A549 (cell line): Measurements from ENCODE around the gene SPEF1. TPM values are rescaled to one million over a fixed set of nuclear protein-coding genes. Genes with fewer than 3 reads are reported as not detected.

Experiments used
- ATAC-seq, 2 experiments: fragments of 200-7000 bp in 1 of 2; fragments of >200 bp in 1 of 2; cut with Nextera tagmentation in 1 of 2; cut with Tn5 transposase in 1 of 2; 3 replicates each; pipeline versions ENCODE4 v1.8.0 to v1.9.1; 2018 to 2020; ENCODE audit warnings: mild to moderate bottlenecking in 1 of 2, moderate library complexity in 1 of 2
- CTCF ChIA-PET: fragments of 300-600 bp; sonication (Branson Sonifier 250); formaldehyde crosslinking; extraction: SDS; loops from one replicate; lab custom pipeline; 2021; ENCODE audit warnings: antibody characterized with exemption, inconsistent platforms; lab: Yijun Ruan, JAX
- POLR2A ChIA-PET: fragments of 350-600 bp; formaldehyde crosslinking; extraction: SDS; loops from one replicate; lab custom pipeline; 2021; ENCODE audit warnings: antibody characterized with exemption, inconsistent platforms; lab: Yijun Ruan, JAX
- DNase-seq, 2 experiments: peaks; one replicate each; pipeline versions ENCODE4 v3.0.0 to v3.0.0-alpha.2; 2011 to 2016; ENCODE audit warnings: low read depth in 1 of 2, low spot score in 1 of 2
- FAIRE-seq: peaks from 2 replicates; lab custom pipeline; 2011; peaks lifted over from hg19 to GRCh38; lab: Jason Lieb, UNC
- H3K27ac ChIP-seq, 2 experiments: fragments of >200 bp; sonication (Bioruptor Twin); formaldehyde crosslinking; 3 replicates each; pipeline ENCODE4 v1.5.1; 2016 to 2017
- H3K4me1 ChIP-seq: fragments of >200 bp; sonication (Bioruptor Twin); formaldehyde crosslinking; 3 replicates; pipeline ENCODE4 v1.6.1; 2016
- H3K4me2 ChIP-seq: fragments of >200 bp; sonication (Bioruptor Twin); formaldehyde crosslinking; 3 replicates; pipeline ENCODE4 v1.6.1; 2016
- H3K4me3 ChIP-seq: fragments of >200 bp; sonication (Bioruptor Twin); formaldehyde crosslinking; 3 replicates; pipeline ENCODE4 v1.5.1; 2016
- H3K9me3 ChIP-seq: fragments of >200 bp; sonication (Bioruptor Twin); formaldehyde crosslinking; 3 replicates; pipeline ENCODE4 v1.6.1; 2016
- BHLHE40 ChIP-seq: IDR thresholded peaks from 2 replicates; pipeline ENCODE4 v1.6.1; 2012; ENCODE audit warnings: low read depth, low read length, inconsistent platforms
- EHMT2 ChIP-seq: fragments of 200-600 bp; sonication (generic); IDR thresholded peaks from 2 replicates; pipeline ENCODE4 v1.6.1; 2016; ENCODE audit warnings: antibody characterized with exemption, low read depth, mild to moderate bottlenecking, moderate library complexity
- ESRRA ChIP-seq: fragments of 150-350 bp; IDR thresholded peaks from 2 replicates; pipeline ENCODE4 v1.6.1; 2014; ENCODE audit warnings: mild to moderate bottlenecking, low read length, borderline replicate concordance
- FOSL2 ChIP-seq, 2 experiments: fragments of 450-650 bp in 1 of 2; fragments of >200 bp in 1 of 2; sonication (Bioruptor Twin) in 1 of 2; formaldehyde crosslinking; IDR thresholded peaks; 2 replicates each; pipeline versions ENCODE4 v1.5.0 to v1.6.1; 2016 to 2020; ENCODE audit warnings: mild to moderate bottlenecking in 1 of 2, moderate library complexity in 1 of 2
- HOXB5 ChIP-seq: fragments of 250-450 bp; sonication (Bioruptor Pico); IDR thresholded peaks from 2 replicates; pipeline ENCODE4 v1.5.0; 2020; ENCODE audit warnings: mild to moderate bottlenecking, moderate library complexity
- KDM1A ChIP-seq: fragments of 200-600 bp; sonication (generic); IDR thresholded peaks from 2 replicates; pipeline ENCODE4 v1.6.1; 2016; ENCODE audit warnings: low read depth, mild to moderate bottlenecking
- MYC ChIP-seq: IDR thresholded peaks from 2 replicates; pipeline ENCODE4 v1.6.1; 2012; ENCODE audit warnings: mild to moderate bottlenecking, inconsistent platforms, low read length, improper control_type of control experiment, borderline replicate concordance
- NR3C1 ChIP-seq: fragments of >200 bp; sonication (Bioruptor Twin); formaldehyde crosslinking; IDR thresholded peaks from 3 replicates; pipeline ENCODE4 v1.6.1; 2017
- POLR2AphosphoS2 ChIP-seq: conservative IDR thresholded peaks from 2 replicates; pipeline ENCODE4 v1.6.1; 2012; ENCODE audit warnings: low read length, improper control_type of control experiment, inconsistent platforms
- RARB ChIP-seq: fragments of 250-450 bp; sonication (Bioruptor Pico); IDR thresholded peaks from 2 replicates; pipeline ENCODE4 v1.8.0; 2021; ENCODE audit warnings: mild to moderate bottlenecking, moderate library complexity
- SREBF2 ChIP-seq: fragments of 450-650 bp; IDR thresholded peaks from 2 replicates; pipeline ENCODE4 v1.6.1; 2014; ENCODE audit warnings: mild to moderate bottlenecking, moderate library complexity
- TFCP2L1 ChIP-seq: fragments of 250-450 bp; sonication (Bioruptor Pico); IDR thresholded peaks from 2 replicates; pipeline ENCODE4 v1.5.0; 2021; ENCODE audit warnings: mild to moderate bottlenecking
- ZSCAN20 ChIP-seq: fragments of 250-450 bp; sonication (Bioruptor Pico); IDR thresholded peaks from 2 replicates; pipeline ENCODE4 v1.8.0; 2022; ENCODE audit warnings: mild to moderate bottlenecking, moderate library complexity
- WGBS: methylation state at CpG from one replicate; pipeline ENCODE4 v1.1.6; 2017; ENCODE audit errors: missing lambda C conversion rate; 5-methylcytosine and 5-hydroxymethylcytosine counted together
- polyA plus RNA-seq, 4 experiments: library from polyadenylated mRNA; depleted of rRNA in 3 of 4; stranded (reverse); fragments of >200 nt; fragmentation: RNase III in 1 of 4; extraction: RNeasy Plus Mini Kit Qiagen cat#74134 plus additional on column Dnase treatment in 1 of 4; gene quantifications; 2 replicates in 3 of 4; 3 replicates in 1 of 4; pipeline ENCODE4 v1.2.3, GENCODE V29; 2011 to 2017
- TF ChIP-seq, protein P1 (sequence below): fragments of 200-600 bp; sonication (generic); IDR thresholded peaks from 2 replicates; pipeline ENCODE4 v1.6.1; 2016; ENCODE audit warnings: antibody characterized with exemption, mild to moderate bottlenecking, moderate library complexity
- TF ChIP-seq, protein P2 (sequence below): fragments of 250-450 bp; sonication (Bioruptor Pico); IDR thresholded peaks from 2 replicates; pipeline ENCODE4 v1.5.0; 2020; ENCODE audit warnings: low read depth, mild to moderate bottlenecking, moderate library complexity
- TF ChIP-seq, protein P3 (sequence below): fragments of 150-350 bp; IDR thresholded peaks from 2 replicates; pipeline ENCODE4 v1.6.1; 2014; ENCODE audit warnings: low read depth, mild to moderate bottlenecking, low read length

SPEF1 gene
- polyA plus RNA-seq, 2 of the 4 experiments (the other 2 are of a cell fraction): 0.41 to 1.3 TPM

DNA sequence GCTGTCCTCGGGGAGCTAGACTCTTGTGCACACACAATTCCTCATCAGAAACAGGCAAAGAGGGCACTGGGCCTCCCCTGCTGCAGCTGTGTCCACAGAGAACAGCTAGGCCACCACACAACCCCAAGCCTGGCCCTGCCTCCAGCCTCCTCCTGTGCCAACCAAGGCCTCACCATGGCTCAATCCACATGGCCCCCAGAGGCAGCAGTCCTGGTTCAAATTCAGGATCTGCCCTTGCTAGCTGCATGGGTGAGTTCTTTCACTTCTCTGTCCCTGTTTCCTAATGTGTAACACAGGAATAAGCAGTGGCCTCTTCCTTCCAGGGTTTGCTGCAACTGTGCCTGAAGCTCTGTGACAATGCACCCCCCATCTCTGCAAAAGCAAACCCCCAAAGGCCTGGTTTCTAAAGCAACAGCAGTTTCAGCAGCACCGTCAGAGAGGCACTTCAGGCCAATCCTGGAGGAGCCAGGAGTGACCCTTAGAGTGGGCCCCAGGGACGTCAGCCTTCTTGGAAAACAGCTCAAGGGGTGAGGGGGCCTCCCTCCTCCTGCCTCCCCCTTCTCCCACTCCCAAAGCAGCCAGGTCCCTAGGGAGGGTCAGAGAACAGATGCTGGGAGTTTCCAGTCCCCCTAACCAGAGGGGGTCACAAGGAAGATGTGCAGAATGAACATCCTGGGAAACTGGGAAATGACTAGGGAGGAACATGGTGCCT, 15.9 kb downstream of the SPEF1 start:
- no peak overlapping the region for H3K4me3 ChIP-seq
- TF ChIP-seq NR3C1 (no peak), KDM1A (no peak), BHLHE40 (no peak), TFCP2L1 (CRISPR knock-in tag) (no peak), RARB (CRISPR knock-in tag) (no peak), POLR2AphosphoS2 (no peak), EHMT2 (no peak), FOSL2 (IDR thresholded peaks at IDR 0.05) (no peak), FOSL2 (CRISPR knock-in tag; IDR thresholded peaks at IDR 0.05) (no peak)
- TF ChIP-seq, protein P1, sequence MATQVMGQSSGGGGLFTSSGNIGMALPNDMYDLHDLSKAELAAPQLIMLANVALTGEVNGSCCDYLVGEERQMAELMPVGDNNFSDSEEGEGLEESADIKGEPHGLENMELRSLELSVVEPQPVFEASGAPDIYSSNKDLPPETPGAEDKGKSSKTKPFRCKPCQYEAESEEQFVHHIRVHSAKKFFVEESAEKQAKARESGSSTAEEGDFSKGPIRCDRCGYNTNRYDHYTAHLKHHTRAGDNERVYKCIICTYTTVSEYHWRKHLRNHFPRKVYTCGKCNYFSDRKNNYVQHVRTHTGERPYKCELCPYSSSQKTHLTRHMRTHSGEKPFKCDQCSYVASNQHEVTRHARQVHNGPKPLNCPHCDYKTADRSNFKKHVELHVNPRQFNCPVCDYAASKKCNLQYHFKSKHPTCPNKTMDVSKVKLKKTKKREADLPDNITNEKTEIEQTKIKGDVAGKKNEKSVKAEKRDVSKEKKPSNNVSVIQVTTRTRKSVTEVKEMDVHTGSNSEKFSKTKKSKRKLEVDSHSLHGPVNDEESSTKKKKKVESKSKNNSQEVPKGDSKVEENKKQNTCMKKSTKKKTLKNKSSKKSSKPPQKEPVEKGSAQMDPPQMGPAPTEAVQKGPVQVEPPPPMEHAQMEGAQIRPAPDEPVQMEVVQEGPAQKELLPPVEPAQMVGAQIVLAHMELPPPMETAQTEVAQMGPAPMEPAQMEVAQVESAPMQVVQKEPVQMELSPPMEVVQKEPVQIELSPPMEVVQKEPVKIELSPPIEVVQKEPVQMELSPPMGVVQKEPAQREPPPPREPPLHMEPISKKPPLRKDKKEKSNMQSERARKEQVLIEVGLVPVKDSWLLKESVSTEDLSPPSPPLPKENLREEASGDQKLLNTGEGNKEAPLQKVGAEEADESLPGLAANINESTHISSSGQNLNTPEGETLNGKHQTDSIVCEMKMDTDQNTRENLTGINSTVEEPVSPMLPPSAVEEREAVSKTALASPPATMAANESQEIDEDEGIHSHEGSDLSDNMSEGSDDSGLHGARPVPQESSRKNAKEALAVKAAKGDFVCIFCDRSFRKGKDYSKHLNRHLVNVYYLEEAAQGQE: no peak
- TF ChIP-seq, protein P2, sequence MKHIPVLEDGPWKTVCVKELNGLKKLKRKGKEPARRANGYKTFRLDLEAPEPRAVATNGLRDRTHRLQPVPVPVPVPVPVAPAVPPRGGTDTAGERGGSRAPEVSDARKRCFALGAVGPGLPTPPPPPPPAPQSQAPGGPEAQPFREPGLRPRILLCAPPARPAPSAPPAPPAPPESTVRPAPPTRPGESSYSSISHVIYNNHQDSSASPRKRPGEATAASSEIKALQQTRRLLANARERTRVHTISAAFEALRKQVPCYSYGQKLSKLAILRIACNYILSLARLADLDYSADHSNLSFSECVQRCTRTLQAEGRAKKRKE (CRISPR knock-in tag): no peak
- ChIA-PET CTCF (interaction anchor here (0.7 to 72.1 kb wide), 7 partner anchors 1 to 344 kb away, joined by 3 to 2233 read pairs (median 52); partner anchors contain the start of genes ADAM33, ADISSP, AP5S1 and CENPB), POLR2A (no interaction called here)
- DNase-seq (no peak), ATAC-seq (no peak), FAIRE-seq (no peak)
- H3K9me3 ChIP-seq: no peaks in the 10 kb centered on the region
- no peak overlapping the region for H3K4me2 ChIP-seq
- no peak overlapping the region for H3K27ac ChIP-seq
- WGBS: 79% methylated on average over 3 of the region's 3 CpGs
- peaks cover 20% of the 10 kb centered on the region for H3K4me1 ChIP-seq

DNA sequence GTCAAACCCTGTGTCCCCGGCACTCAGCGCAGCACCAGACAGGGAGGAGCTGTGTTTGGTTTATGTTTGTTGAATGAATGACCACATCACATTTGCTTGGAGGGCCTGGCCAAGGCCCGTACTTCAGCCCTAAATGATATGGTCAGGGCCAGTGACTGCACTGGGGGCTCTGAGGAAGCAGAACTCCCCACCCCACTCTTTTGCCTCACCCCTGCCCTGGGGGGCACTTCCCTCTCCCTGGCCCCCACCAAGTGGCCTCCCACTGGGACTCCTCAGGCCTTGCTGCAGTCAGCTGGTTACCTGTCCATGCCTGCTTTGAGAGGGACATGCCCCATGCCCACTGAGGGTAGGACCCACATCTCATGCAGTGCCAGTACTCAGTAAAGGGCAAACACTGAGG, 16.6 kb downstream of the SPEF1 start:
- ATAC-seq: no peak
- H3K27ac ChIP-seq: no peak overlapping the region
- no peak for TF ChIP-seq MYC
- TF ChIP-seq HOXB5 (CRISPR knock-in tag): no peak
- TF ChIP-seq, protein P3, sequence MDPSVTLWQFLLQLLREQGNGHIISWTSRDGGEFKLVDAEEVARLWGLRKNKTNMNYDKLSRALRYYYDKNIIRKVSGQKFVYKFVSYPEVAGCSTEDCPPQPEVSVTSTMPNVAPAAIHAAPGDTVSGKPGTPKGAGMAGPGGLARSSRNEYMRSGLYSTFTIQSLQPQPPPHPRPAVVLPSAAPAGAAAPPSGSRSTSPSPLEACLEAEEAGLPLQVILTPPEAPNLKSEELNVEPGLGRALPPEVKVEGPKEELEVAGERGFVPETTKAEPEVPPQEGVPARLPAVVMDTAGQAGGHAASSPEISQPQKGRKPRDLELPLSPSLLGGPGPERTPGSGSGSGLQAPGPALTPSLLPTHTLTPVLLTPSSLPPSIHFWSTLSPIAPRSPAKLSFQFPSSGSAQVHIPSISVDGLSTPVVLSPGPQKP: no peak
- no peak for TF ChIP-seq ESRRA
- TF ChIP-seq SREBF2: no peak
- TF ChIP-seq ZSCAN20 (CRISPR knock-in tag): no peak
- TF ChIP-seq, all 56 proteins: peak for 0
- WGBS: 96% methylated on average over 3 of the region's 3 CpGs
- POLR2A ChIA-PET: no interaction called here
- DNase-seq (no peak), FAIRE-seq (no peak)
- H3K4me2 ChIP-seq: no peak overlapping the region
- CTCF ChIA-PET: interaction anchor here (1.1 to 72.1 kb wide), 7 partner anchors 0 to 86 kb away, joined by 3 to 2233 read pairs (median 52); partner anchors contain the start of genes ADAM33, ADISSP, AP5S1 and CENPB
- no peak overlapping the region for H3K4me3 ChIP-seq
- H3K9me3 ChIP-seq: no peaks in the 10 kb centered on the region
- peaks cover 19% of the 10 kb centered on the region for H3K4me1 ChIP-seq
